Neural crest cell (in vitro differentiated cells): ENCODE data around the gene FJX1. TPM values are rescaled to one million over a fixed set of nuclear protein-coding genes. Genes with fewer than 3 reads are reported as not detected.

ENCODE experiments used
- DNase-seq: peaks from one replicate; pipeline ENCODE4 v3.0.0; 2021; ENCODE audit warnings: low read depth, mixed read lengths, low spot score
- H3K27ac Mint-ChIP-seq: one replicate; pipeline ENCODE4 v1.8.0; 2021; ENCODE audit warnings: mild to moderate bottlenecking, mixed read lengths; ENCODE audit not compliant: unreplicated experiment
- H3K27me3 Mint-ChIP-seq: 2 replicates; pipeline ENCODE4 v1.8.0; 2021; ENCODE audit warnings: low read depth, mild to moderate bottlenecking, mixed read lengths
- H3K36me3 Mint-ChIP-seq: 2 replicates; pipeline ENCODE4 v1.8.0; 2021; ENCODE audit warnings: low read depth, mild to moderate bottlenecking, mixed read lengths
- H3K4me1 Mint-ChIP-seq: 2 replicates; pipeline ENCODE4 v1.8.0; 2021; ENCODE audit warnings: mixed read lengths
- H3K4me3 Mint-ChIP-seq: one replicate; pipeline ENCODE4 v1.8.0; 2021; ENCODE audit warnings: mild to moderate bottlenecking, mixed read lengths
- H3K9me3 Mint-ChIP-seq: 2 replicates; pipeline ENCODE4 v1.8.0; 2021; ENCODE audit warnings: mixed read lengths
- CTCF ChIP-seq: fragments of 200-600 bp; sonication (generic); conservative IDR thresholded peaks from 2 replicates; pipeline ENCODE4 v1.5.0; 2021; ENCODE audit warnings: antibody characterized with exemption, mild to moderate bottlenecking
- total RNA-seq: library from RNA; stranded (reverse); gene quantifications from 2 replicates; pipeline ENCODE4 v1.2.1, GENCODE V29; 2021

Gene FJX1
- total RNA-seq, 1 donor from 2014 or later: 28.2 TPM

- no peaks in the 10 kb centered on the region for H3K36me3 Mint-ChIP-seq
- DNase-seq: no peak
- no peak overlapping the region for H3K27ac Mint-ChIP-seq
- H3K27me3 Mint-ChIP-seq: peaks cover 5% of the 10 kb centered on the region
- TF ChIP-seq CTCF: no peak
- peaks cover 14% of the 10 kb centered on the region for H3K4me1 Mint-ChIP-seq
- no peak overlapping the region for H3K4me3 Mint-ChIP-seq
- H3K9me3 Mint-ChIP-seq: no peaks in the 10 kb centered on the region
These were observed 35.1 kb upstream of the FJX1 start for GRCh38 chr11:35583126-35583525.

GRCh38 chr11:35583843-35584242 is 34.4 kb upstream of the FJX1 start:
- DNase-seq: no peak
- no peaks in the 10 kb centered on the region for H3K36me3 Mint-ChIP-seq
- H3K9me3 Mint-ChIP-seq: no peaks in the 10 kb centered on the region
- no peak overlapping the region for H3K27ac Mint-ChIP-seq
- peaks cover 19% of the 10 kb centered on the region for H3K4me1 Mint-ChIP-seq
- H3K4me3 Mint-ChIP-seq: no peak overlapping the region
- TF ChIP-seq CTCF: no peak
- peaks cover 5% of the 10 kb centered on the region for H3K27me3 Mint-ChIP-seq

- Mint-ChIP-seq H3K9me3 (no peaks in the 10 kb centered on the region), H3K27me3 (peaks cover 5% of the 10 kb centered on the region), H3K27ac (no peak overlapping the region), H3K4me3 (no peak overlapping the region), H3K4me1 (peaks cover 18% of the 10 kb centered on the region), H3K36me3 (no peaks in the 10 kb centered on the region)
- no peak for TF ChIP-seq CTCF
- DNase-seq: no peak
These were observed 33.9 kb upstream of the FJX1 start for GRCh38 chr11:35584321-35584720.

GRCh38 chr11:35585416-35585815 is 32.8 kb upstream of the FJX1 start:
- Mint-ChIP-seq H3K36me3 (no peaks in the 10 kb centered on the region), H3K9me3 (no peaks in the 10 kb centered on the region), H3K27ac (no peak overlapping the region), H3K4me3 (no peak overlapping the region), H3K4me1 (peaks cover 8% of the 10 kb centered on the region), H3K27me3 (peaks cover 8% of the 10 kb centered on the region)
- TF ChIP-seq CTCF: no peak
- no peak for DNase-seq

- TF ChIP-seq CTCF: no peak
- Mint-ChIP-seq H3K27me3 (peaks cover 12% of the 10 kb centered on the region), H3K4me1 (peaks cover 8% of the 10 kb centered on the region), H3K36me3 (no peaks in the 10 kb centered on the region), H3K4me3 (no peak overlapping the region), H3K27ac (no peak overlapping the region), H3K9me3 (no peaks in the 10 kb centered on the region)
- DNase-seq: no peak
These were observed 32.0 kb upstream of the FJX1 start for GRCh38 chr11:35586222-35586621.

- H3K36me3 Mint-ChIP-seq: no peaks in the 10 kb centered on the region
- no peak overlapping the region for H3K4me3 Mint-ChIP-seq
- DNase-seq: no peak
- TF ChIP-seq CTCF: no peak
- peaks cover 8% of the 10 kb centered on the region for H3K4me1 Mint-ChIP-seq
- peaks cover 16% of the 10 kb centered on the region for H3K27me3 Mint-ChIP-seq
- H3K27ac Mint-ChIP-seq: no peak overlapping the region
- no peaks in the 10 kb centered on the region for H3K9me3 Mint-ChIP-seq
These were observed 30.3 kb upstream of the FJX1 start for GRCh38 chr11:35587972-35588371.
